Stomach (tissue), 4 donors: ENCODE measurements around the gene LGALS8.

Experiments
- EP300 ChIP-seq: sonication (generic); formaldehyde crosslinking; IDR thresholded peaks from one replicate; pipeline ENCODE4 v1.6.1; 2017; ENCODE audit warnings: antibody characterized with exemption
- TF ChIP-seq, protein P1 (sequence below), 7 experiments: fragments of 450-650 bp in 4 of 7; fragments of 200-600 bp in 3 of 7; sonication (generic) in 3 of 7; IDR thresholded peaks; one replicate each; pipeline ENCODE4 v1.5.1; 2016 to 2019; ENCODE audit warnings: antibody characterized with exemption in 7 of 7, control low read depth in 2 of 7, mild to moderate bottlenecking in 1 of 7

- TF ChIP-seq, protein P1, sequence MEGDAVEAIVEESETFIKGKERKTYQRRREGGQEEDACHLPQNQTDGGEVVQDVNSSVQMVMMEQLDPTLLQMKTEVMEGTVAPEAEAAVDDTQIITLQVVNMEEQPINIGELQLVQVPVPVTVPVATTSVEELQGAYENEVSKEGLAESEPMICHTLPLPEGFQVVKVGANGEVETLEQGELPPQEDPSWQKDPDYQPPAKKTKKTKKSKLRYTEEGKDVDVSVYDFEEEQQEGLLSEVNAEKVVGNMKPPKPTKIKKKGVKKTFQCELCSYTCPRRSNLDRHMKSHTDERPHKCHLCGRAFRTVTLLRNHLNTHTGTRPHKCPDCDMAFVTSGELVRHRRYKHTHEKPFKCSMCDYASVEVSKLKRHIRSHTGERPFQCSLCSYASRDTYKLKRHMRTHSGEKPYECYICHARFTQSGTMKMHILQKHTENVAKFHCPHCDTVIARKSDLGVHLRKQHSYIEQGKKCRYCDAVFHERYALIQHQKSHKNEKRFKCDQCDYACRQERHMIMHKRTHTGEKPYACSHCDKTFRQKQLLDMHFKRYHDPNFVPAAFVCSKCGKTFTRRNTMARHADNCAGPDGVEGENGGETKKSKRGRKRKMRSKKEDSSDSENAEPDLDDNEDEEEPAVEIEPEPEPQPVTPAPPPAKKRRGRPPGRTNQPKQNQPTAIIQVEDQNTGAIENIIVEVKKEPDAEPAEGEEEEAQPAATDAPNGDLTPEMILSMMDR (IDR thresholded peaks at IDR 0.05) = no peak
- no peak for TF ChIP-seq EP300
These were observed 22.7 kb upstream of the LGALS8 start for GRCh38 chr1:236501093-236501492.
